BJ (cell line): Measurements from ENCODE around the gene PCP4. TPM values are rescaled to one million over a fixed set of nuclear protein-coding genes. Genes with fewer than 3 reads are reported as not detected.

Experiments used
- CTCF ChIA-PET: fragments of 350-600 bp; formaldehyde crosslinking; extraction: SDS; loops from one replicate; lab custom pipeline; 2021; ENCODE audit warnings: antibody characterized with exemption, inconsistent platforms; lab: Yijun Ruan, JAX
- POLR2A ChIA-PET: fragments of 300-600 bp; sonication (Branson Sonifier 250); formaldehyde crosslinking; extraction: SDS; loops from one replicate; lab custom pipeline; 2021; ENCODE audit warnings: antibody characterized with exemption; lab: Charles Lee
- DNase-seq: peaks from one replicate; pipeline ENCODE4 v3.0.0-alpha.2; 2011; ENCODE audit warnings: low read depth
- H3K27me3 ChIP-seq: 2 replicates; pipeline ENCODE4 v1.6.0; 2011; ENCODE audit warnings: low read length; ENCODE audit not compliant: control insufficient read depth, insufficient read depth
- H3K36me3 ChIP-seq: 2 replicates; pipeline ENCODE4 v1.5.1; 2011; ENCODE audit warnings: low read length; ENCODE audit not compliant: control insufficient read depth, insufficient read depth
- H3K4me3 ChIP-seq: 2 replicates; pipeline ENCODE4 v1.5.1; 2011; ENCODE audit warnings: low read depth, mild to moderate bottlenecking, control low read depth, low read length
- CTCF ChIP-seq: IDR thresholded peaks from 2 replicates; pipeline ENCODE4 v1.5.1; 2011; ENCODE audit warnings: low read depth, mild to moderate bottlenecking, control low read depth, inconsistent platforms, low read length, moderate library complexity; ENCODE audit not compliant: insufficient read depth
- polyA plus RNA-seq: library from polyadenylated mRNA; depleted of rRNA; stranded (reverse); fragments of >200 nt; gene quantifications from 2 replicates; pipeline ENCODE4 v1.2.3, GENCODE V29; 2011

The PCP4 gene
- polyA plus RNA-seq, 1 experiment: not detected

- no peak for TF ChIP-seq CTCF
- Histone ChIP-seq H3K36me3 (no peaks in the 10 kb centered on the region), H3K27me3 (no peaks in the 10 kb centered on the region), H3K4me3 (no peak overlapping the region)
- no peak for DNase-seq
- CTCF ChIA-PET: no interaction called here
- POLR2A ChIA-PET: no interaction called here
Measured at GRCh38 chr21:39837861-39838359, 29.3 kb upstream of the PCP4 start.

- CTCF ChIA-PET: no interaction called here
- POLR2A ChIA-PET: no interaction called here
- Histone ChIP-seq H3K4me3 (no peak overlapping the region), H3K36me3 (no peaks in the 10 kb centered on the region), H3K27me3 (no peaks in the 10 kb centered on the region)
- no peak for TF ChIP-seq CTCF
- DNase-seq: no peak
Measured at GRCh38 chr21:39840373-39841097, 26.7 kb upstream of the PCP4 start.

- no peak overlapping the region for H3K4me3 ChIP-seq
- ChIA-PET CTCF (no interaction called here), POLR2A (no interaction called here)
- H3K36me3 ChIP-seq: no peaks in the 10 kb centered on the region
- no peaks in the 10 kb centered on the region for H3K27me3 ChIP-seq
- DNase-seq: no peak
- no peak for TF ChIP-seq CTCF
Measured at GRCh38 chr21:39842741-39843459, 24.3 kb upstream of the PCP4 start.

GRCh38 chr21:39843483-39843882 lies 23.8 kb upstream of the PCP4 start:
- POLR2A ChIA-PET: no interaction called here
- no peak for DNase-seq
- Histone ChIP-seq H3K27me3 (no peaks in the 10 kb centered on the region), H3K36me3 (no peaks in the 10 kb centered on the region), H3K4me3 (no peak overlapping the region)
- TF ChIP-seq CTCF: no peak
- CTCF ChIA-PET: no interaction called here

GRCh38 chr21:39843916-39844315 lies 23.3 kb upstream of the PCP4 start:
- CTCF ChIA-PET: no interaction called here
- no peak for TF ChIP-seq CTCF
- POLR2A ChIA-PET: no interaction called here
- H3K27me3 ChIP-seq: no peaks in the 10 kb centered on the region
- DNase-seq: no peak
- H3K36me3 ChIP-seq: no peaks in the 10 kb centered on the region
- H3K4me3 ChIP-seq: no peak overlapping the region
